ENCODE data around the gene KSR1.

DNA sequence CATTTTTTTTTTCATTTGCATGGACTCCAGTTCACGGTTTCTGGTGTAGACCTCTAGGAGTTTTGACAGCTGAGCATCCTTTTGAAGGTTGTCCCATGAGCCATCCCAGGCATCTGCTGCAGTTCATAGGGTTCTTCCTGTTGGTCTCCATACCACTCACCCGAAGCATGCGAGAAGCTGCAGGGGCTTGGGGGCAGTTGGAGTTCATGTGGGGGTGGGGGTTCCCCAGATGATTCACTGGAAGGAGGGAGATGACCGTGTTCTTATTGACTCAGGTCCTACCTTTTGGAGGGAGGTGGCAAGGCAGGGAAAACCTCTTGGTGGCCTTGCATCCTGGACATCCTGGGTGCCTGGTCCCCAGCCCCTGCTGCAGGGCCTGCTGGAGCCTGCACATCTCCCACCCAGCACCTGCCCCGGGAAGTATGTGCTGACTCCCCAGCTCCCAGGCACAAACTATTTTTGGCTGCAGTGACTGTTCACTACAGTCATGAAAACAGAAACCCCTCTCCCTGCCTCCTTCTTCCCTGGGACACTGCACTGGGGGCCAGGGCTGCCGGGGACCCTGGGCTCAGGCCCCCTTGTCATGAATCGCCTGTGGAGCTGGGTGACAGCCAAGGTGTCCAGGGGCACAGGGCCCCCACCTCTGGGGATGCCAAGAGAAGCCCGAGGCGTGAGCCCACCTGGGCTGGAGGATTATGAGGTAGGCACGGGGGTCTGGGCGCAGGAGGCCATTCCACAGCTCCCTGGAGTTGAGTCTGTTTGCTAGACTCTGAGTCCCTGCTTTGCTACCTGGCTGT, 109.8 kb downstream of the KSR1 start:
- TF ChIP-seq, protein P1, sequence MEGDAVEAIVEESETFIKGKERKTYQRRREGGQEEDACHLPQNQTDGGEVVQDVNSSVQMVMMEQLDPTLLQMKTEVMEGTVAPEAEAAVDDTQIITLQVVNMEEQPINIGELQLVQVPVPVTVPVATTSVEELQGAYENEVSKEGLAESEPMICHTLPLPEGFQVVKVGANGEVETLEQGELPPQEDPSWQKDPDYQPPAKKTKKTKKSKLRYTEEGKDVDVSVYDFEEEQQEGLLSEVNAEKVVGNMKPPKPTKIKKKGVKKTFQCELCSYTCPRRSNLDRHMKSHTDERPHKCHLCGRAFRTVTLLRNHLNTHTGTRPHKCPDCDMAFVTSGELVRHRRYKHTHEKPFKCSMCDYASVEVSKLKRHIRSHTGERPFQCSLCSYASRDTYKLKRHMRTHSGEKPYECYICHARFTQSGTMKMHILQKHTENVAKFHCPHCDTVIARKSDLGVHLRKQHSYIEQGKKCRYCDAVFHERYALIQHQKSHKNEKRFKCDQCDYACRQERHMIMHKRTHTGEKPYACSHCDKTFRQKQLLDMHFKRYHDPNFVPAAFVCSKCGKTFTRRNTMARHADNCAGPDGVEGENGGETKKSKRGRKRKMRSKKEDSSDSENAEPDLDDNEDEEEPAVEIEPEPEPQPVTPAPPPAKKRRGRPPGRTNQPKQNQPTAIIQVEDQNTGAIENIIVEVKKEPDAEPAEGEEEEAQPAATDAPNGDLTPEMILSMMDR (conservative IDR thresholded peaks at IDR 0.05; ENCODE audit: low read depth, low read length), result no peak
- no peak for TF ChIP-seq EZH2 (IDR thresholded peaks at IDR 0.05; ENCODE audit: borderline replicate concordance, low read depth, low read length, poor library complexity, severe bottlenecking)
